Forelimb muscle (tissue), 1 donor: ENCODE measurements around the gene AMPD2. TPM values are rescaled to one million over a fixed set of nuclear protein-coding genes. Genes with fewer than 3 reads are reported as not detected.

Source experiments
- DNase-seq: peaks from one replicate; pipeline ENCODE4 v3.0.0-alpha.2; 2013; ENCODE audit warnings: low read depth
- polyA plus RNA-seq: library from polyadenylated mRNA; unstranded; fragments of 120-200 nt; gene quantifications from one replicate; pipeline ENCODE4 v1.2.1, GENCODE V29; 2013; ENCODE audit not compliant: insufficient read length

Gene AMPD2
- polyA plus RNA-seq, 1 donor, result 33.8 TPM

GRCh38 chr1:109616391-109616790 lies 3.2 kb upstream of the AMPD2 start:
- no peak for DNase-seq

GRCh38 chr1:109617291-109617801 lies 2.3 kb upstream of the AMPD2 start:
- no peak for DNase-seq

- no peak for DNase-seq
These were observed 719 bp upstream of the AMPD2 start for GRCh38 chr1:109618661-109619575.

- no peak for DNase-seq
These were observed 759 bp downstream of the AMPD2 start for GRCh38 chr1:109620401-109620791.

DNA sequence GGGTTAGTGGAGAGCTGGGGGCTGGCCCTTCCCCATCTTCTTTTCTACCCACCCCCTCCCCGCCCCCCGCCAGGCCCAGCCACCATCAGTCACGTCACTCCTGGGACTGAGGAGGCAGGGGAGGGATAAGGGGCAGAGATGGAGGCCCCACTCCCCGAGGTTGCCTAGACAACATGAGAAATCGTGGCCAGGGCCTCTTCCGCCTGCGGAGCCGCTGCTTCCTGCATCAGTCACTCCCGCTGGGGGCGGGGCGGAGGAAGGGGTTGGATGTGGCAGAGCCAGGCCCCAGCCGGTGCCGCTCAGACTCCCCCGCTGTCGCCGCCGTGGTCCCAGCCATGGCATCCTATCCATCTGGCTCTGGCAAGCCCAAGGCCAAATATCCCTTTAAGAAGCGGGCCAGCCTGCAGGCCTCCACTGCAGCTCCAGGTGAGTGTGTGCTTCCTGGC lies 1.2 kb downstream of the AMPD2 start:
- DNase-seq, result peak; percentile 88

DNA sequence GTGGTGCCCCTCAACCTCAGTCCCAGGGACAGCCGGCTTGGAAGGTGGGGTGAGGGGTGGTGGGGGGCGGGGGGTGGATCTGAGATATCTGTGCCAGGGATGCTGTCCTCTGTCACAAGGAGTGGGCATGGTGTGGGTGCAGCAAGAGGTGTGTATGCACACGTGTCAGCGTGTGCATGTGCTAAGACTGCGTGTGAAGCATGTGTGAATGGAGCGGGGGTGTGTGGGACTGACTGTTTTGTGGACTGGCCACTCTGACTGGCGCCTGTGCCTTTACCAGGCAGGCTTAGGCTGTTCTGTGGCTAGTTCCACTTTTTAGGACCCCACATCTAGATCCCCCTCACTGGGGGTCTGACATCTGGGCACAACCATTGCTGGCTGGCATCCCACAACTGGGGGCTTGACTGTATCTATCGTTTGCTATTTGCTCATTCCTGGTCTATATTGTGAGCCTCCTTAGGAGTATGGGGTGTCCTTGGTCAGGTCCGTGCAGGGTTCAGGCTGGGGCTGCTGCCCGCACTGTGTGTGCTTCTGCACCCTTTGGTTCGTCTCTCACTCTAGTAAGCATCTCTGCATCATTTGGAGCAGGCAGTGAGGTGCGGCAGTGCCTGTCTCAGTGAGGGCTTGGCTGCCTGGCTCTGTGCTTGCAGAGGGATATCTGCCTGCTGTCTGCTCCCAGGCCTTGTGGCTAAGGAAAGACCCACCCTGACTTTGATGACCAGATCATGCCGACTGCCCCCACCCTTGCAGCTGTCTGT lies 1.9 kb downstream of the AMPD2 start:
- DNase-seq, result no peak

GRCh38 chr1:109622137-109622892 lies 2.7 kb downstream of the AMPD2 start:
- no peak for DNase-seq

DNA sequence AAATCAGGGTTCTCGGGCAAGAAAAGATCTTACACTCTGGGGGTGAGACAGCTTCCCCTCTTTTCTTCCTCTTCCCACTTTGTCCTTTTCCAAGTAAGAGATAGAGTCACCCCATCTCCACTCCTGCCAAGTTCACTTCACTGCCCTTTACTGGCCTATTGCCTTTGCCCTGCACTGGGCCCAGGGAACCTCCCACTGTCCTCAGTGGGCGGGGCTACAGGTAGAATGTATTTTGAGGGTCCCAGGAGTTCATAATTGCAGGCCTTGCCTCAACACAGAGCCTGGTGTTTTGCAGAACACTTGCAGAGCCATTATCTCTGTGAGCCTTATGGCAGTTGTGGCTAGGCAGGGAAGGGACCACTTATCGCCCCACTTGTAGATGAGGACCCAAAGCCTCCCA lies 3.3 kb downstream of the AMPD2 start:
- no peak for DNase-seq

GRCh38 chr1:109623601-109624161 lies 4.0 kb downstream of the AMPD2 start:
- no peak for DNase-seq

DNA sequence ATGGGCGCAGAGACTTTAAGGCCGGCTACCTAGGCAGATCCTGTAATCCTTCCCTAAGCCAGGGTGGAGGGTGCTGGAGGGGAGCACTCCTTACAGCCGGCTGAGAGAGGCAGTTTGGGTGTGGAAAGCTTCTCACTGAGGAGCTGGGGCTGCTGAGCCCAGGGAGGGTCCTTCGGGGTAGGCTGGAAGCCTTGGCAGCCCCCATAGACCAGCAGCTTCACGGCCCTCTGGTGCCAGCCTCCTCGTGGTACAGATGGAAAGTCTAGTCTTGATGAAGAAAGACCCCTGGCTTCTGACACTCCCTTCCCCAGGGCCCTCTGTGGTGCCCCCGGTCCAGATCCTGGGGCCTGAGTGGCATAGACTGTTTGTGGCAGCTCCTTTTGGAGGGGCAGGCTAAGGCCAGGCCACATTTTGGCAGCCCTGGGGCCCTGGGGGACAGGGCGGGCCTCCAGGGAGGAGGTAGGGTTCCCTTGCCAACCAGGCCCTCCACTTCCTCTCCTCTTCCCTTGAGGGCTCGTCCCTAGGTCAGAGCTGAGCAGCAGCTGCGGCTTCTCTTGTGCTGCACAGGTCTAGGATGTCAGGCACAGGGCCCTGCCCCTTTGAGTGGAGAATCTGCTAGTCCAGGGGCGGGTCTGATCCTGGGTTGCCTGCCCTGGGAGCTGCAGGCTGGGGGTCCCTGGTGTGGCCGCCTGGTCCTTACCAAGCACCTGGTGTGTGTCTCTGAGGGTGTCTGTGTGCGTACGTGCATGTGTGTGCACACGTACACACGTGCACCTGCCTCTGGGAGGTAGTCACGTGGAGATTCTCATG lies 4.8 kb downstream of the AMPD2 start:
- no peak for DNase-seq

GRCh38 chr1:109625176-109625575 lies 5.5 kb downstream of the AMPD2 start:
- no peak for DNase-seq

DNA sequence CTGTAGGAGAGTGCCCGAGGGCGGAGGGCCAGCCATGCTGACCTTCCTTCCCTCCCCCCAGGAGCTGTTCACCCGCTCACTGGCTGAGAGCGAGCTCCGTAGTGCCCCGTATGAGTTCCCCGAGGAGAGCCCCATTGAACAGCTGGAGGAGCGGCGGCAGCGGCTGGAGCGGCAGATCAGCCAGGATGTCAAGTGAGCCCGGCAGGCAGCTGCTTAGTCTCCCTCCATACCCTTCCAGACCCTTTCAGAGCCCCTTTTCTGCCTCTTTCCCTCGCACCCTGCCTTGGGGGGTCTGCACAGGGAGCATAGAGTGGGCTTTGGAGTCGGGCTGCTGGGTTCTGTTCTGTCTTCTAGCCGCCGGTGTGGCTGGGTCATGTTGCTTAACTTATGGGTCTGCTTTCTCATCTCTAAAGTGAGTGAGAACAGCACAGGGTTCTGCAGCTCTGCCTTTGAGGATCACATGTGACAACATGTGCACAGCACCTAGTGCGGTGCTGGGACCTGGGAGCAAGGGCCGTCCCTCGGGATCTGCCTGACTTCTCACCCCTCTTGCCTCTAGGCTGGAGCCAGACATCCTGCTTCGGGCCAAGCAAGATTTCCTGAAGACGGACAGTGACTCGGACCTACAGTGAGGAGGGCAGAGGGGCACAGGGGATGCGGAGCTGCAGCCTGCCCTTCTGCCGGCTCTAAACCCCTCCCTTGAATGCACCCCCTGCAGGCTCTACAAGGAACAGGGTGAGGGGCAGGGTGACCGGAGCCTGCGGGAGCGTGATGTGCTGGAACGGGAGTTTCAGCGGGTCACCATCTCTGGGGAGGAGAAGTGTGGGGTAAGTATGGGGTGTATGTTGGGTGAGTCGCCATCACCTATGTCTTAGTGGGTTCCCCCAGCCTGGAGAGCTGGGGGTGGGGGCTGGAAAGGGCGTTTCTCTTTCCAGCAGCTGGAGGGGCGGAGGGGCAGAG lies 6.2 kb downstream of the AMPD2 start:
- DNase-seq, result no peak

DNA sequence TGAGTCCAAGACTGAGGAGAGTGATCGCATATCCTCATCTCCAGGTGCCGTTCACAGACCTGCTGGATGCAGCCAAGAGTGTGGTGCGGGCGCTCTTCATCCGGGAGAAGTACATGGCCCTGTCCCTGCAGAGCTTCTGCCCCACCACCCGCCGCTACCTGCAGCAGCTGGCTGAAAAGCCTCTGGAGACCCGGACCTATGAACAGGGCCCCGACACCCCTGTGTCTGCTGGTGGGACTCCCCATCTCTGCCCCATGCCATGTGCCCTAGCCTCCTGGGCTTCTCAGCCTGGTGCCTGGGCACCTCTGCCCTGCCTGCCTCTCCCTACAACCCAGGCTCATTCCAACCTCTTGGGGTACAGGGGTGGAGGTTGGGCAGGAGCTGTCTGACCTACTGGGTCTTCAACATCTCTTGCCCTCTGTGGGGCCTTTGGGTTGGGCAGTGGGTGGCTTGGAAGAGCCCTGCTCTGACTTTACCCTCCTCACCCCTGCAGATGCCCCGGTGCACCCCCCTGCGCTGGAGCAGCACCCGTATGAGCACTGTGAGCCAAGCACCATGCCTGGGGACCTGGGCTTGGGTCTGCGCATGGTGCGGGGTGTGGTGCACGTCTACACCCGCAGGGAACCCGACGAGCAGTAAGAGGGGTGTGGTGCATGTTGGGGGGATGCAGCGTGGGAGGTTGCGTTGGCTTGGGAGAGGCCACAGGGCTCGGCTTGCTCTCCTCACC lies 7.2 kb downstream of the AMPD2 start:
- DNase-seq, result no peak

- no peak for DNase-seq
These were observed 8.2 kb downstream of the AMPD2 start for GRCh38 chr1:109627692-109628399.

DNA sequence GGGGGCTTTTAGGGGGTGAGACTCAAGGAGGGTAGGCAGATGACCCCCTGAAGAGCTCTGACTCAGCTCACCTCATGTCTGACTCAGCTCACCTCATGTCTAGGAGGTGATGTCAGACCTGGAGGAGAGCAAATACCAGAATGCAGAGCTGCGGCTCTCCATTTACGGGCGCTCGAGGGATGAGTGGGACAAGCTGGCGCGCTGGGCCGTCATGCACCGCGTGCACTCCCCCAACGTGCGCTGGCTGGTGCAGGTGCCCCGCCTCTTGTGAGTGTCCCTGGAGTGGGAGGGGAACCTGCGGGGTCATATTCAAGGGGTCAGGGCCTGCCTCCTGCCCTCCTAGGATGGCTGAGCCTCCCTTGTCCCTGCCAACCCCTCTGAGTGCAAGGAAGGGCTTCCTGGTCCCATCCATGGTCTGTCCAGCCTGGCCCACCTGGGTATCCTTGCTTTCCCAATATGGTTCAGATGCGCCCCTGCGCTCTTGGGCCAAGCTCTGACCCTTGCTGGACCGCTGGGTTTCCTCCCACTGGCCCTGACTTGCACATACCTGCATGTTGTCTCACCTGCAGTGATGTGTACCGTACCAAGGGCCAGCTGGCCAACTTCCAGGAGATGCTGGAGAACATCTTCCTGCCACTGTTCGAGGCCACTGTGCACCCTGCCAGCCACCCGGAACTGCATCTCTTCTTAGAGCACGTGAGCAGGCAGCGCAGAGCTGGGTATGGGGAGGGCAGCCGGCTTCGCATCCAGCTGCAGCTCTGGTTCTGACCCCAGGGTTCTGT lies 9.1 kb downstream of the AMPD2 start:
- DNase-seq, result no peak

GRCh38 chr1:109629372-109630030 lies 9.9 kb downstream of the AMPD2 start:
- DNase-seq, result no peak
